G401 (cell line): ENCODE measurements around the gene GSE1. TPM values are rescaled to one million over a fixed set of nuclear protein-coding genes. Genes with fewer than 3 reads are reported as not detected.
A peak's percentile ranks its signal among the peaks of the same experiment; 100 is the strongest.

Experiments
- DNase-seq: peaks from one replicate; pipeline ENCODE4 v3.0.0-alpha.2; 2015; ENCODE audit warnings: low spot score
- in situ Hi-C: cut with HindIII; loops from 2 replicates; pipeline ENCODE4 v1.10.0; 2016; ENCODE audit warnings: low sequenced_read_pairs, mixed read lengths
- total RNA-seq: library from RNA; depleted of rRNA; stranded (reverse); fragments of >200 nt; shearing (Covaris generic); gene quantifications from 2 replicates; pipeline ENCODE4 v1.2.3, GENCODE V29; 2014

The GSE1 gene
- total RNA-seq, 1 experiment from 2014 or later: 35.6 TPM

DNA sequence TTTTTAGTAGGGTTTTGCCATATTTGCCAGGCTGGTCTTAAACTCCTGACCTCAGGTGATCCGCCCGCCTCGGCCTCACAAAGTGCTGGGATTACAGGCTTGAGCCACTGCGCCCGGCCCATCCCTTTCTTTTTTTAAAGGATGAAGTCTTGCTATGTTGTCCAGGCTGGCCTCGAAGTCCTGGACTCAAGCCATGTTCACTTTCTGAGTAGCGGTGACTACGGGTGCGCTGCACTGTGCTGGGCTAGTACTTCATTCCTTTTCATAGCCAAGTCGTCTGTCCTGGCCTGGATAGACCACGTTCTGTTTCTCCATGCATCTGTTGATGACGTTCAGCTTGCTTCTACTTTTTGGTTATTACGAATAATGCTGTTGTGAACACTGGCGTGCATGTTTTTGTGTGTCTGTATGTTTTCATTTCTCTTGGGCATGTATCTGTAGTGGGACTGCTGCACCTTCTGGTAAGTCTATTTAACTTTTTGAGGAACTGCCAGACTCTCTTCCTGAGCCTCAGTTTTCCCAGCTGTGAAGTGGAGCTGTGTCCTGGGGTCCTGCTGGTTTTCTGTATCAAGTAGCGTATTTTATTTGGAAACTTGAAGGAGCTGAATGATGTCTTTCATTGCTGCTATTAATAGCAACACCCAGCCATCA, 40.0 kb upstream of the GSE1 start:
- no peak for DNase-seq
- in situ Hi-C loops: no loop called here

DNA sequence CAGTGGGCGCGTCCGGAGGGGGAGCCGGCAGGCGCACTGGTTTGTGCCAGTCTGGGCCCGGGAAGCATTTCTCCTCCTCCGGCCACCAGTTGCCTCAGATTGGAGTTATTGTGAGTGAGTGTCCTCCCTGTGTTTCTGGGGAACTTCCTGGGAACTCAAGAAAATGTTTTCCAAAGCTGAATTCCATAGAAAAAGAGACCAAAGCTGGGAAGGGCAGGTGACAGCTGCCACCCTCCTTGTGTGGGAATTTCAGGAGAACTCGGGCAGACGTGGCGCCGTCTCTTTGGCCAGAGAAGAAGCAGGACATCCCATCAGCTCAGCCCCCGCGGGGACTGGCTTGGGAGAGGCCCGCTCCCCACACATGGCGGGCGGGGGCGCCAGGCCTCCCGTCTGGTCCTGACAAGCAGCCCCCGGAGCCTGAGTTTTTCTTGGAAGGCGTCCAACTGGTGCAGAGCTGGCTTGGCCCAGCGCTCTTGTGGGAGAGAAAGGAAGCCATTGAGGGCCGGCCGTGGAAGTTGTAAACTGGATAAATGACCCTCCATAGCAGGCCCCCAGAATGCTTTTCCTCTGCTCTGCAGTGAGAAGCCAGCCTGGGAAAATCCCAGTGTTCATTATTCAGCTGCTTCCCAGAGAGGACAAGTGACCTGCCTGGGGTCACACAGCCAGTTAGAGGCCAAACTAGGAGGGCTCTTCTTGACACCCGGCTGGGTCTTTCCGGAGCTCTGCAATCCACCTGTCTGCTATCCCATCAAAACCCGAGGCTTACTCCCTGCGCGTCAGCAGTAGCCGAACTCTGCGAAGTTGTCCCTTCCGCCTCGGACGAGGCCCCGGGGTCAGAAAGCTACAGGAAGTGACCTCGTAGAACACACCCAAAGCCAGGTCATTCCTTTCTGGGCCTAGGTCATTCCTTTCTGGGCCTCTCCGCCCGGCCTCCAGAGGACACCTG, 39.2 kb upstream of the GSE1 start:
- peak; percentile 61 for DNase-seq
- in situ Hi-C loops: no loop called here

DNA sequence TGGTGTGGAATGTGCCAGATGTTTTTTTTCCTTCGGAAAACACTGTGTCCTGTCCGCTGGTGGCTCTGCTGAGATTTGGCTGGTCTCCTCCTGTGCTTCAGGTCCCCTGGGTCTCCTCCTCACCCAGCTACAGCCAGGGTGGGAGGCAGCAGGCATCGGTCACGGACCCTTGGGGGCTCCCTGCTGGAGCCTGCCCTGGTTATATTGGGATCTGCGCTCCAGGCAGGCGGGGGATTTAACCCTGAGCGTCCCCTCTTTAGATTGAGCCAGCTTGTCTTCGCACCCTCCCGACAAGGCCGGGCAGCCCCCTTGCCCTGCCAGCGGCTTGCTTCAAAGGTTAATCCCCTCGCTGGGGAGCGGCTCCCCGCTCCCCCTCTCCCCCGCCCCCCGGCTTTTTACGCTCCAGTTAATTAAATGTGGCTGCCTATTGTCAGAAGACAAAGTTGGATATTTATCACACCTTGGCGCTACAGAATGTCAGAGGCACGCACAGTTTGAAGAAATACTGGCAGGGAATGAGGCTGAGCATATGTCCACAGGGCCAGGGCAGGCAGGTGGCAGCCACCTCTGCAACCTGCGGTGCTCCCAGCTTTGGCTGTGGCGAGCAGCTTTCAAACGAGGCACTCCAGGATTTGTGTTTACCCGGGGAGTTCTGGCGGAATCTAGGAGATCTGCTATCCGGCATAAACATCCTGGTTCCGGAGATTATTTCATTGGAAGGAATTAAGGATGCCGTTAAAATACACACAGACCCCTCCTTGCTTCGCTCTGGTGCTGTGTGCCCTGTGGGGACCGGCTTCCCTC, 38.2 kb upstream of the GSE1 start:
- in situ Hi-C loops: no loop called here
- DNase-seq: peak; percentile 83

DNA sequence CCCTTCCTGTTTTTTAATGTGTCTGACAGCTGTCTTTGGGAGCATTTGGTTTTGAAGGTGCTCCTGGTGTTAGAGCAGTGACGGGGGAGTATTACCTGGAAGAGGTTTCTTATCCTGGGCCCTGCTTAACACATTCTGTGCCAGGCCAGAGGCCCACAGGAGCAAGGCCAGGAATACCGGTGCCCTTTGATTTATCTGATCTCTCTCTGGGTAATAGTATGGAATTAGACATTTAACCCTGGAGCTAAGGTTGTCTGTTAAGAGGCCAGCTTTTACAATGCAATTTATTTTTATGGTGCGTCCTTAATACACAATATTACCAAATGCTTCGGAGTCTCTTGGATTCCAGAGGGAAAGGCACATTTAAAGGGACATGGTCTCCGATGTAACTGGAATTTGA, 37.2 kb upstream of the GSE1 start:
- in situ Hi-C loops: no loop called here
- no peak for DNase-seq

DNA sequence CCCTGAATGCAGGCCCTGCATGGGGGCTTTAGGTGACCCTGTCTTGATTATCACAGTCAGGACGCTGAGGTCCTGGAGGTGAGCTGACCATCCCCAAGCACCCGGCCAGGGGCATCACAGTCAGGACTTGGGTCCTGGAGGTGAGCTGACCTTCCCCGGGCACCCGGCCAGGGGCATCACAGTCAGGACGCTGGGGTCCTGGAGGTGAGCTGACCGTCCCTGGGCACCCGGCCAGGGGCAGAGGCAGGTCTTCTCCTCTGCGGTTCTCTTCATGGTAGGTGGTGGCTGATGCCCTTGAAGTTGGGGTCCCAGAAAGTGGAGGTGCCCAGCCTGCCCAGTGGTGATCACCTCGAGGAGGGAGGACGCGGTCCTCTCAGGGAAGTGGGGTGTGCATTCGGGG, 36.2 kb upstream of the GSE1 start:
- no peak for DNase-seq
- in situ Hi-C loops: no loop called here

DNA sequence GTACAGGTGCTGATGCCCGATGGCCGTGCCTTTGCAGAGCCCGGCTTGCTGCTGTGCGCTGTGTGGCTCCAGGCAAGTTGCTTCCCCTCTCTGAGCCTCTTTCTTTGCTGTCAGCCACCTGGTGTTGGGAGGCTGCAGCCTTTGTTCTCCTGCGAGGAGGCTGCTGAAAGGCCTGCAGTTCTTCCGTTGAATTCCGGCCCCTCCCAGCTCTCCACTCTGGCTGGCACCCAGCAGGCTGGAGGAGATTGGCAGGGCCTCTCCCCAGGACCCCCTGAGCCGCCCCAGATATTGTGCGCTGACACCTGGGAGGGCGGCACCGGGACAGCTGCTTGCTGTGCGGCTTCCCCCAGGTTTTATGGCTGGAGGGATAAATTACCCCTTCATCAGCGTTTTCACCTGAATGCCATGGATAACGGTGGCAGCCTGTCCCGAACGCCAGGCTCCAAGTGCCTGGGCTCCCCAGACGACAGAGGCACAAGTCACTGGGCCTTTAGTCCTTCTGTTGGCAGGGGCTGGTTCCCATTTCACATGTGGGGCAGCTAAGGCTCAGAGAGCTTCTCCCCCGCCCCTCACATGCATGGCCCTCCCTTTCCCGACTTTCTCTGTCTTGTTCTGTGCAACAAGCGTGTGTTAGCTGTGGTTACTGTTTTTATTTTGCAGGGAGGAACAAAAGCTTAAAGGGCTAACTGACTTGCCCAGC, 35.1 kb upstream of the GSE1 start:
- DNase-seq: no peak
- in situ Hi-C loops: no loop called here

DNA sequence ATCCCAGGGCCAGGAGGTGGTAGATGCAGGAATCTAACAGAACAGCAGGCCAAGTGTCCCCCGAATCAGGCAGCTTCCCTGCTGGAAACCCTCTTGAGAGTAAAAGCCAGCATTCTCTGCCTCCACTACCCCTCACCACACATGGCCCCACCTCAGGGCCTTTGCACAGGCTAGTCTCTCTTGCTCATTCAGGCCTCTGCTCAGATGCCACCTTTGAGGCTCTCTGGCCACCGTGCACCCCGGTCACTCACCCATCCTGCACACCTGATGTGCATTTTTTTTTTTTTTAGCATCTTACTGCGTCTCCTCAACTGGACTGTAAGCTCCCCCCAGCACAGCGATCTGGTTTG, 34.5 kb upstream of the GSE1 start:
- in situ Hi-C loops: no loop called here
- DNase-seq: no peak

DNA sequence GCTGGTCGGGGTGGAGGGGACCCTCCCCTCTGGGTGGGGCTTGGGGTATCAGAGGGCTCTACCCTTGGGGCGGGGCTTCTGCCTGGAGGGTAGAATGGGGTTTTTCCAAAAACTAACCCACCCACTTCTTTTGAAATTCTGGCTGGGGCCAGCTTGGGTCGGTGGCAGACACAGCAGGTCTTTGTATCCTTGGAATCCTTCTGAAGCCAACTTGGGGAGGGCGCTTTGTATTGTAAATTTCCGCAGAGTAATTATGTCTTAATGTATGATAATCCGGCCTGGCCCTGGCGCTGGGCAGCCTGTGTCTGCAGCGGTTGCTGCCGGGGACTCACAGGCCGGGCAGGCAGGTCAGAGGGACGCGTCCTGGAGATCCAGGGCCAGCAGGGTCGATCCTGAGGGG, 33.9 kb upstream of the GSE1 start:
- in situ Hi-C loops: no loop called here
- no peak for DNase-seq

DNA sequence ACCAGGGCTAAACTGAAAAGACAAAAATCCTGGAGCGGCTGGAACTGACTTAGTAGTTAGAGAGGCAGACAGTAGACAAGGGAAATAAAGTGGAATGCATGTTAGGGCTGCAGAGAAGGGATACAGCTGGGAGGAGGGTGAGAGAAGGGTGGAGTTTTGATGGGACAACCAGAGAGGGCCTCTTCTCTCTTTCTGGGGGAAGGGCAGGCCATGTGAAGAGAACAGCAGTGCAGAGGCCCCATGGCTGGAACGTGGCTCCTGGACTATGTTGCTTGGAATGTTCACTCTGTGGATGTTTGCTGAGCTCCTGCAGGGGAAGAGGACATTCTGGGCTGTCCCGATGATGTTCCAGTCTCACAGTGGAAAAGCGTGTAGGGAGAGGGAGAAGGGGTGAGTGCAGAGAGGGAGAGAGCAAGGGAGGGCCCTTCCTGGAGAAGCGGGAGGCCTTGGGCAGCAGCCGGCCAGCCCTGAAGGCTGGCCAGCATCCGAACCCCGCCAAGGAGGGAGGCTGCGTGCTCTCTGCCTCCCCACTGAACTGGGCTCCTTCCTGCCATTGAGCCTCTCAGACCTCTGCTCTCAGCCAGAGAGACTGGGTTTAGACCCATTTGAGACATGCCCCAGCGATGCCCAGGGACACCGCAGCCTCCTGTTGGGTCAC, 33.1 kb upstream of the GSE1 start:
- in situ Hi-C loops: no loop called here
- peak; percentile 38 for DNase-seq

DNA sequence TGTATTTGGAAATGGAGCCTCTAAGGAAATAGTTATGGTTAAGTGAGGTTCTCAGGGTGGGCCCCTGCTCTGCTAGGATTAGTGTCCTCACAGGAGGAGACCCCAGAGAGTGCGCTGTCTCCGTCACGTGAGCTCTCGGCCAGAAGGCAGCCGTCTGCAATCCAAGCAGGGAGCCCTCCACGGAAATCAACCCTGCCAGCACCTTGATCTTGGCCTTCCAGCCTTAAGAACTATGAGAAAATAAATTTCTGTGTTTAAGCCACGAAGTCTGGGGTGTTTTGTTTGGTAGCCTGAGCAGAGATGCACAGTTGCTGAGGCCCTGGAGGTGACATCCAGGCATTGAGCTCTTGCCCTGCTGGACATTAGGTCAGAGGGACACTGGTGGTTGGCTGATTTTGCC, 32.4 kb upstream of the GSE1 start:
- no peak for DNase-seq
- in situ Hi-C loops: no loop called here

DNA sequence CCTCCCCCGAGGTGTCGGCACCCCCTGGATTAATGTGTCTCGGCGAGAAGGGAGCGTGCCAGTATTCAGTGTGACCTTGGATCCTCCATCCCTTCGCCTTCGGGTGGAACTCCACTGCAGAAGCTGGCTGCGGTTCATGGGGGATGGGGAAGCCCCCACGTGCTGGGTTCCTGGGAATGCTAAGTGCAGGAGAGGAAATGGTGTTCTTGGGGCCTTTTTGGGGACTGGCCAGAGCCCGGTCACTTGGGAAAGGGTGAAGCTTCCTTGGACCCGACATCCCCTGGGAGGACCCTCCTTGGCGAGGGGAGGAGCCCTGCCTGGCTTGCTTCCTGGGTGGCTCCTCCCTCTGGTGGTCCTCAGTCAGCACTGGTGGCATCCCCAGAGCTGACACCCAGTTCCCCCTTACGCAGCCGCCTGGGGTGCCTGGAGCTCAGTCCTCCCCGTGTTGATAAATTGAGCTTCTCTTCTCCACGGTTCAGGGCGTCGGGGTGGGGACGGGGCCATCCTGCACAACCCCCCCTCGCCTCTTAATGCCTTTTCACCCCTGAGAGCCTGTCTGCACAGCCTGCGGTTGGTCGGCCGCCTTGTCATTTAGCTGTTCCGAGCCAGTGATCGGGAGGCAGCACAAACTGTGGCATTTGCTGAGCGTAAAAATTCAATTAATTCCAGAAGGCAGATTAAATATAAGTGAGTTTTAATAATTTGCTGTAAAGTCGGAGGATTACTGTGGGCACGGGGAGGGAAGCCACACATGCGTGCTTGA, 30.7 kb upstream of the GSE1 start:
- in situ Hi-C loops: no loop called here
- no peak for DNase-seq

DNA sequence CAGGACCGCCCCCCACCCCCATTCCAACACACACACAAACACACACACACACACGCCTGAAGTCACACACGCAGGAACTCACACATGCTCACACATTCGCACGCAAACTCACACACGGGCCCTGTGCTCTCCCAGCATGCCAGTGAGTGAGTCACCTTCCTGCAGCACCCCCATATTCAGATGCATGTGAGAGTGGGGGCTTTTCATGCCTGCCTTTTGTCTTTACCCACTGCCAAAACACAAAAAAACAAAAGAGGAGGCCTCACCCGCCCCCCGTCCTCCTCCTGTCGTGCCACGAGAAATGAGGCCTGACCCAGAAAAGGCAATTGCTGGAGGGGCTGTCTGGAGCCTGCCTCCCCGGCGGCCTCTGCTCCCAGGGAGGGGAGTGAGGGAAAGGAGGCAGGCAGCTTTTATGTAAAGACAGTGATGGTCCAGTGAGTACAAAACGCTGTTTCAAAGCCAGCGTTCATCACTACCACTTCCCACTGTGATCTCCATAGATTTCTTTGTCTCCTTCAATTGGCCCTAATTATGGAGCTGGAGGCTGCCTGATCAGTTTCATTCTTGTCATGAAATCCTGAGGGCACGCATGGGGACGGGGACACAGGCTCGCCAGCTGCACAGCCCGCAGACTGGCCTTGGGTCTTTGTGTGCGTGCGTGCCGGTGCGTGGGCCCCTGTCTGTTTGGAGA, 29.5 kb upstream of the GSE1 start:
- no peak for DNase-seq
- in situ Hi-C loops: no loop called here

DNA sequence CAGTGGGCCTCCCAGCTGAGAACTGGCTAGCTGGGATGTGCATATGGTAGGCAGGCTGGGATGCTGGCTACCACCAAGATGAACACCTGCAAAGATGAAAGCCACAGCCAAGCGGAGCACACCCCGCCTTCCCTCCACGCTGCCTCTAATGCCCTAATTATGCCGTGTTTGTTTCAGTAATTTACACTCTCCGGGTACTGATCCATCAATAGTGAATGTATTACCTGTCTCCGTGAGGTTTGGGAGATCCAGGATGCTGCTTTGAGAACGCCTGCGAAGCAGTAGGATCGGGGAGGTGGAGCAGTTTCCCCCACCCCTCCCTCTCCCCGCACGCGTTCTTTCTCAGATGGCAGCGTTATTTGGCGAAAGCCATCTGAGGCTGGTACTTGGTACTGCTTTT, 28.9 kb upstream of the GSE1 start:
- peak; percentile 76 for DNase-seq
- in situ Hi-C loops: no loop called here

DNA sequence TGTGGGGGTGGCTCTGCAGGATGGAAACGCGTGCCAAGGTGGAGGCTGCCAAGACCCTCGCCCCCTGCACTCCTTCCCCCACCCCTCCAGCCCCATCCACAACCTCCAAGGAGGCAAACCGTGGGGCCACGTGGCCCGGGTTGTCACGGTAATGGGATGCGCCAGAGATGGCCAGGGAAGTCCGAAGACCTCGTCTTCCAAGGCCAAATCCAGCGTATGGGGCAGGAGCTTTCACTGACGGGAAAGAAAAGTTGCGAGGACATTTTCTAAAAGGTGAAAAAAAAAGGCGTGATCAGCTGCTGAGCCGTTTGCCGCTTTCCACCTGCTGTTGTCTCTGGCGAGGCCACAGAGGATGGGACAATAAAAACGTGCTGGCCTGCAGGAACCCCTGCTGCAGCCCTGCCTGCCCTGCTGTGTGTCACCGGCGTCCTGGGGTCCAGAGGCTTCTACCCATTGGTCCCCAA, 28.3 kb upstream of the GSE1 start:
- peak; percentile 36 for DNase-seq
- in situ Hi-C loops: no loop called here

DNA sequence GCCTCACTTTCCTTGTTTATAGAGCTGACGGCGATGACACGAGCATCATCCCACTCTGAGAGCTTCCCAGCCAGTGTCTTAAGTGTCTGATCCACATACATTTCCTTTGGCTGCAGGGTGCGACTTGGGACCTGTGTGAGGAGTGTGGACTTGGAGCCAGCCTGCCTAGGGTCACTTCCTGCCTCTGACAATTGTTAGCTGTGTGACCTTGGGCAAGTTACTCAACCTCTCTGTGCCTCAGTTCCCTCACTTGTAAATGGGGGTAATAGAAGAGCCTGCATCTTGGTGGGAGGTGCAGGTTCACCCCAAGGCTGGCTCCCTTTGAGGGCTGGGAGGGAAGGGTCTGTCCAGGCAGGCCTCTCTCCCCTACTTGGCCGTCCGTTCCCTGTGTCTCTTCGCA, 27.4 kb upstream of the GSE1 start:
- DNase-seq: no peak
- in situ Hi-C loops: no loop called here

DNA sequence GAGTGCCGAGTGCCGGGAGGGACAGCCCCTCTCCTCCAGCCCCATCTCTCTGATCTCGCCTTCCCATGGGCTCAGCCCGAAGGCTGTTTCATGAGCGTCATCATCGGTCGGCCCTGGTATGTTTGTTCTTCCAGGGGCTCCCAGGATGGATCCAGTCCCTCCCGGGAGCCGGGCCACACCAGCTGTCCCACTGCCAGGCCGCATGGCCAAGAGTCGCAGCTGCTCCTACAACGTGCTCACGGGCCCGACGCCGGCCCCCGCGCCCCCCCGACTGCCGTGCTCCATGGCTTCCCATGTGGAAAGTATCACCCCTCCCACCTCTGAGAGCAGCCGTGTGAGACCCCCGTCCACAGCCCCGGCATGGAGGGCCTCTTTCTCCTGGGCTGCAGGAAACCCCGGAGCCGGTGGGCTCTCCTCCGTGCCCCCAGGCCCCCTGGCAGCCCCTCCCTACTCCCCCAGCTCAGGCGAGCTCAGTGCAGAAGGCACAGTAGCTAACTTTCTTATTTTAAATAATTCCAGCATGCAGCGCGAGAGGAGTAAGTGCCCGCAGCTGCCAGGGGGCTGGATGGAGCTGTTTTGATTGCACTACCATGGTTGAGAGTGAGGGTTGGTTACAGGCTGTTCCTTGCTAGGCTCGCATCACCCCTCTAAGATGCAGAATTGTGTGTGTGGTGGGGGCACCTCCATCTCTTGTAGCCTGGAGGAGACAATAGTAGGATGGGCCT, 26.6 kb upstream of the GSE1 start:
- in situ Hi-C loops: no loop called here

More for the DNA sequence above, 26.6 kb upstream of the GSE1 start:
- peak; percentile 39 for DNase-seq
